K562 (cell line): ENCODE data around the gene PDE2A. TPM values are rescaled to one million over a fixed set of nuclear protein-coding genes. Genes with fewer than 3 reads are reported as not detected.

Experiments used
- ATAC-seq: fragments of 200-7000 bp; cut with Tn5 transposase; 3 replicates; pipeline ENCODE4 v1.9.1; 2020; ENCODE audit warnings: moderate library complexity
- BruUV-seq: library from RNA; stranded (reverse); fragments of 400-500 nt; replicated peaks from 2 replicates; lab custom pipeline; 2021; lab: Mats Ljungman, UMichigan
- CTCF ChIA-PET: fragments of 300-600 bp; formaldehyde crosslinking; extraction: SDS; loops from one replicate; lab custom pipeline; 2021; ENCODE audit warnings: low intra/inter-chr PET ratio; lab: Yijun Ruan, JAX
- POLR2A ChIA-PET: fragments of 300-600, 350-650 bp; sonication (Branson Sonifier 250); formaldehyde crosslinking; extraction: SDS; loops from one replicate; lab custom pipeline; 2021; ENCODE audit warnings: antibody characterized with exemption, inconsistent platforms; lab: Yijun Ruan, JAX
- DNase-seq, 4 experiments: peaks; one replicate each; pipeline versions ENCODE4 v3.0.0 to v3.0.0-alpha.2; 2011 to 2018; ENCODE audit warnings: low spot score in 3 of 4, mixed read lengths in 3 of 4; ENCODE audit errors: extremely low read depth in 1 of 4
- FAIRE-seq: peaks from 2 replicates; lab custom pipeline; 2011; peaks lifted over from hg19 to GRCh38; lab: Jason Lieb, UNC
- H2AFZ ChIP-seq: 2 replicates; pipeline ENCODE4 v1.6.0; 2011; ENCODE audit warnings: low read depth, low read length, control low read depth, inconsistent platforms
- H3K27ac ChIP-seq: fragments of 200-600 bp; 3 replicates; pipeline ENCODE4 v1.8.0; 2011; ENCODE audit warnings: low read depth, mild to moderate bottlenecking, control low read depth, inconsistent platforms, low read length, moderate library complexity, mixed read lengths; ENCODE audit errors: extremely low read depth
- H3K27me3 ChIP-seq, 2 experiments: fragments of 300-600 bp in 1 of 2; 2 replicates in 1 of 2; 3 replicates in 1 of 2; pipeline versions ENCODE4 v1.6.0 to v1.8.0; 2011; ENCODE audit warnings: inconsistent platforms in 2 of 2, low read length in 2 of 2, mild to moderate bottlenecking in 1 of 2, mixed read lengths in 1 of 2, moderate library complexity in 1 of 2; ENCODE audit not compliant: control insufficient read depth in 2 of 2, insufficient read depth in 2 of 2
- H3K36me3 ChIP-seq: fragments of 300-600 bp; 3 replicates; pipeline ENCODE4 v1.8.0; 2011; ENCODE audit warnings: mild to moderate bottlenecking, low read length, inconsistent platforms; ENCODE audit not compliant: control insufficient read depth, insufficient read depth
- H3K4me1 ChIP-seq, 2 experiments: fragments of 200-600 bp in 1 of 2; replicated peaks in 1 of 2; 2 replicates in 1 of 2; 3 replicates in 1 of 2; pipeline versions ENCODE4 v1.5.1 to v1.8.0; 2011; ENCODE audit warnings: inconsistent platforms in 2 of 2, low read length in 2 of 2, mild to moderate bottlenecking in 1 of 2, mixed read lengths in 1 of 2, moderate library complexity in 1 of 2; ENCODE audit not compliant: control insufficient read depth in 2 of 2, insufficient read depth in 2 of 2
- H3K4me2 ChIP-seq: 2 replicates; pipeline ENCODE4 v1.6.1; 2011; ENCODE audit warnings: low read length, control low read depth, inconsistent platforms, mixed read lengths; ENCODE audit not compliant: insufficient read depth
- H3K4me3 ChIP-seq: fragments of 200-600 bp; sonication (generic), shearing (Covaris generic); 2 replicates; pipeline ENCODE4 v1.5.1; 2016; ENCODE audit warnings: control low read depth, inconsistent platforms
- H3K79me2 ChIP-seq: fragments of 200-600 bp; 3 replicates; pipeline ENCODE4 v1.8.0; 2011; ENCODE audit warnings: low read length, inconsistent platforms; ENCODE audit not compliant: control insufficient read depth, insufficient read depth
- H3K9ac ChIP-seq, 2 experiments: 2 replicates each; pipeline versions ENCODE4 v1.6.0 to v1.6.1; 2011; ENCODE audit warnings: low read depth in 2 of 2, low read length in 2 of 2, control low read depth in 1 of 2, inconsistent platforms in 1 of 2, mild to moderate bottlenecking in 1 of 2, mixed read lengths in 1 of 2; ENCODE audit not compliant: insufficient read depth in 1 of 2
- H3K9me1 ChIP-seq: one replicate; pipeline ENCODE4 v1.6.0; 2011; ENCODE audit warnings: inconsistent platforms, mild to moderate bottlenecking, low read length, moderate library complexity; ENCODE audit not compliant: control insufficient read depth, insufficient read depth
- H3K9me3 ChIP-seq: replicated peaks from 2 replicates; pipeline ENCODE4 v1.5.1; 2011; ENCODE audit warnings: low read depth, low read length, inconsistent platforms; ENCODE audit not compliant: control insufficient read depth, insufficient read depth
- H4K20me1 ChIP-seq: replicated peaks from 2 replicates; pipeline ENCODE4 v1.6.1; 2011; ENCODE audit warnings: low read length, inconsistent platforms, mixed read lengths; ENCODE audit not compliant: control insufficient read depth, insufficient read depth
- ADNP ChIP-seq: fragments of 200-800 bp; sonication (Bioruptor generic); IDR thresholded peaks from 2 replicates; pipeline ENCODE4 v1.6.1; 2016; ENCODE audit warnings: missing genetic modification characterization, missing compliant biosample characterization
- ARNT ChIP-seq, 2 experiments: fragments of 450-650 bp; IDR thresholded peaks; 2 replicates each; pipeline ENCODE4 v1.6.1; 2016; ENCODE audit warnings: mild to moderate bottlenecking in 1 of 2
- CBFA2T2 ChIP-seq: fragments of 450-650 bp; conservative IDR thresholded peaks from 2 replicates; pipeline ENCODE4 v1.6.1; 2017; ENCODE audit warnings: mild to moderate bottlenecking
- CTBP1 ChIP-seq: fragments of 450-650 bp; IDR thresholded peaks from 2 replicates; pipeline ENCODE4 v1.6.1; 2016; ENCODE audit warnings: borderline replicate concordance
- EZH2 ChIP-seq: IDR thresholded peaks from 2 replicates; pipeline ENCODE4 v1.6.1; 2012; ENCODE audit warnings: low read depth, mild to moderate bottlenecking, inconsistent platforms, low read length, borderline replicate concordance
- HCFC1 ChIP-seq: IDR thresholded peaks from 2 replicates; pipeline ENCODE4 v1.6.1; 2012; ENCODE audit warnings: low read depth, low read length, improper control_type of control experiment
- PHF21A ChIP-seq: fragments of 450-650 bp; IDR thresholded peaks from 2 replicates; pipeline ENCODE4 v1.6.1; 2017; ENCODE audit warnings: low read depth, borderline replicate concordance
- RBM14 ChIP-seq: fragments of 200-400 bp; formaldehyde crosslinking; IDR thresholded peaks from 2 replicates; pipeline ENCODE4 v1.6.1; 2018; ENCODE audit warnings: low read depth, mild to moderate bottlenecking, low read length, moderate library complexity, borderline replicate concordance; ENCODE audit not compliant: insufficient read depth
- TBL1XR1 ChIP-seq, 2 experiments: IDR thresholded peaks; 2 replicates each; pipeline ENCODE4 v1.6.1; 2012; ENCODE audit warnings: improper control_type of control experiment in 2 of 2, low read length in 2 of 2, mild to moderate bottlenecking in 1 of 2
- TCFL5 ChIP-seq: fragments of 250-450 bp; sonication (Bioruptor Pico); conservative IDR thresholded peaks from 2 replicates; pipeline ENCODE4 v1.6.1; 2021; ENCODE audit warnings: mild to moderate bottlenecking, moderate library complexity, matching md5 sums
- ZNF717 ChIP-seq: fragments of 250-450 bp; sonication (Bioruptor Pico); IDR thresholded peaks from 2 replicates; pipeline ENCODE4 v1.5.0; 2021
- WGBS: fragments of 100-300 bp; shearing (Covaris generic); methylation state at CpG from one replicate; pipeline ENCODE4 v1.1.6; 2016; ENCODE audit warnings: low coverage, mixed read lengths; ENCODE audit not compliant: insufficient coverage; ENCODE audit errors: missing lambda C conversion rate; 5-methylcytosine and 5-hydroxymethylcytosine counted together
- in situ Hi-C: fragments of 300-500 bp; cut with MboI; formaldehyde crosslinking; loops from 4 replicates; pipeline ENCODE4 v1.15.0; 2018; ENCODE audit warnings: inconsistent platforms, mixed read lengths
- intact Hi-C: fragments of 100-400 bp; cut with micrococcal nuclease; formaldehyde crosslinking; loops from 2 replicates; pipeline ENCODE4 v1.14.2; 2022
- polyA plus RNA-seq, 8 experiments: library from polyadenylated mRNA; depleted of rRNA in 4 of 8; stranded (reverse) in 5 of 8; unstranded in 3 of 8; fragments of >200 nt; fragmentation: Nextera tagmentation in 2 of 8; fragmentation: Illumina TruSeq in 1 of 8; extraction: Ambion mirVana in 2 of 8; extraction: Trizol in 1 of 8; gene quantifications; 2 replicates each; pipeline versions ENCODE4 v1.2.1 to v1.2.3, GENCODE V29; 2011 to 2014; ENCODE audit warnings: inconsistent platforms in 1 of 8, missing spikeins in 1 of 8
- total RNA-seq, 7 experiments: library from RNA; depleted of rRNA in 6 of 7; stranded (reverse); fragments of >200 nt in 6 of 7; fragmentation: Illumina TruSeq in 2 of 7; extraction: Trizol in 2 of 7; gene quantifications; 2 replicates each; pipeline versions ENCODE4 v1.2.1 to v1.2.3, GENCODE V29; 2011 to 2021; ENCODE audit warnings: low replicate concordance in 1 of 7
- TF ChIP-seq, protein P1 (sequence below): fragments of 450-650 bp; IDR thresholded peaks from 2 replicates; pipeline ENCODE4 v1.7.0; 2016; ENCODE audit warnings: borderline replicate concordance
- TF ChIP-seq, protein P2 (sequence below): sonication (generic); formaldehyde crosslinking; IDR thresholded peaks from 2 replicates; pipeline ENCODE4 v1.8.0; 2022; ENCODE audit warnings: mild to moderate bottlenecking, missing genetic modification reagents
- TF ChIP-seq, protein P3 (sequence below): fragments of 450-650 bp; formaldehyde crosslinking; conservative IDR thresholded peaks from 2 replicates; pipeline ENCODE4 v1.4.0; 2022; ENCODE audit warnings: mild to moderate bottlenecking, missing genetic modification characterization

Gene PDE2A
- total and polyA plus RNA-seq, 9 of the 15 experiments (the other 6 are each of a cell fraction or from before 2014, with no cell fraction given), result 0.07 to 15.2 (median 1.6) TPM; not detected in 1

DNA sequence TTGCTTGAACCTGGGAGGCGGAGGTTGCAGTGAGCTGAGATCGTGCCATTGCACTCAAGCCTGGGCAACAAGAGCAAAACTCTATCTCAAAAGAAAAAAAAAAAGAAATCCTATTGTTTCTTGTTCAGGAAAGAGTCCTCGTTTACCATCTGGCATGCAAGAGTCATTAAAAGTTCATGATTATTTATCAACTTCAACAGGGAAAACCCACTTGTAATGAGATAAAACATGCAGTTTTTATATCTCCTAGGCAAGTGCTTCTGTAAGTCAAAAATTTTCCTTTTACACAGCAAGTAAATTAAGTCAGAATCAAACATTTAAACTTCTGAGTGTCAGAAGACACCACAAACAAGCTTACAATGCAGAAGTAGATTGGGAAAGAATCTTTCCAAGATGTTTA is 145.2 kb downstream of the PDE2A start:
- Histone ChIP-seq H3K27me3 (peaks cover 6 to 13% of the 10 kb centered on the region in 2 experiments; a peak in 3 of 5 replicates), H3K9ac (no peak overlapping the region), H3K36me3 (no peaks in the 10 kb centered on the region), H3K9me3 (no peaks in the 10 kb centered on the region), H4K20me1 (no peaks in the 10 kb centered on the region), H3K79me2 (no peaks in the 10 kb centered on the region), H3K4me2 (no peak overlapping the region), H3K27ac (no peak overlapping the region), H2AFZ (no peak overlapping the region)
- 7% methylated on average over 3 of the region's 3 CpGs for WGBS
- CTCF ChIA-PET, result no interaction called here
- BruUV-seq, result no TSS peak
- DNase-seq (no peak), FAIRE-seq (no peak)
- POLR2A ChIA-PET, result no interaction called here
- in situ Hi-C loops, result no loop called here
- intact Hi-C loops, result no loop called here
- TF ChIP-seq ARNT (IDR thresholded peaks at IDR 0.05), result no peak
- no peak for TF ChIP-seq EZH2
- no peak for TF ChIP-seq TBL1XR1 (IDR thresholded peaks at IDR 0.05; ENCODE audit: low read length in 2 of 2)
- TF ChIP-seq, protein P1, sequence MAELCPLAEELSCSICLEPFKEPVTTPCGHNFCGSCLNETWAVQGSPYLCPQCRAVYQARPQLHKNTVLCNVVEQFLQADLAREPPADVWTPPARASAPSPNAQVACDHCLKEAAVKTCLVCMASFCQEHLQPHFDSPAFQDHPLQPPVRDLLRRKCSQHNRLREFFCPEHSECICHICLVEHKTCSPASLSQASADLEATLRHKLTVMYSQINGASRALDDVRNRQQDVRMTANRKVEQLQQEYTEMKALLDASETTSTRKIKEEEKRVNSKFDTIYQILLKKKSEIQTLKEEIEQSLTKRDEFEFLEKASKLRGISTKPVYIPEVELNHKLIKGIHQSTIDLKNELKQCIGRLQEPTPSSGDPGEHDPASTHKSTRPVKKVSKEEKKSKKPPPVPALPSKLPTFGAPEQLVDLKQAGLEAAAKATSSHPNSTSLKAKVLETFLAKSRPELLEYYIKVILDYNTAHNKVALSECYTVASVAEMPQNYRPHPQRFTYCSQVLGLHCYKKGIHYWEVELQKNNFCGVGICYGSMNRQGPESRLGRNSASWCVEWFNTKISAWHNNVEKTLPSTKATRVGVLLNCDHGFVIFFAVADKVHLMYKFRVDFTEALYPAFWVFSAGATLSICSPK, result no peak
- TF ChIP-seq, all 486 proteins: peak for 0
- Histone ChIP-seq H3K9me1 (no peaks in the 10 kb centered on the region), H3K4me1 (no peaks in the 10 kb centered on the region), H3K4me3 (no peak overlapping the region)
- no peak for ATAC-seq

DNA sequence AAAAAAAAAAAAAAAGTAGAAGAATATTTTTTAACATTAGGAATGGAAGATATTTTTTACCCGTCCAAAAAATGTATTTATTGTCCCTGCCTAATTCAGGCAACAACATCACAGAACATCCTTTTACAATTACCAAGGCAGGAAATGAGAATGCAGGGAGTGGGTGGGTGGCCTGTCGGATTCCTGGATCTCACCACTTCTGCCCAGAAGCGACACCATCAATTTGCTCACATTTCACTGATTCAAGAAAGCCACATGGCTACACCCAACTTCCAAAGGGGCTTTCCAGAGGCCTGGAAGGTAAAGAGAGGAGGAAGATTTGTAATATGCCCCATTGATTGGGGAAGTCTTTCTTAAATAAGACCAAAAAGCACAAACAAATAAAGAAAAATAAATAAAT is 146.1 kb downstream of the PDE2A start:
- Histone ChIP-seq H3K79me2 (no peaks in the 10 kb centered on the region), H3K27me3 (peaks cover 6 to 20% of the 10 kb centered on the region in 2 experiments; a peak in 3 of 5 replicates), H3K36me3 (no peaks in the 10 kb centered on the region), H3K9me3 (no peaks in the 10 kb centered on the region), H3K4me3 (no peak overlapping the region), H3K4me1 (no peaks in the 10 kb centered on the region), H2AFZ (no peak overlapping the region), H4K20me1 (no peaks in the 10 kb centered on the region), H3K27ac (no peak overlapping the region), H3K9ac (no peak overlapping the region), H3K4me2 (no peak overlapping the region), H3K9me1 (no peaks in the 10 kb centered on the region)
- DNase-seq (no peak), ATAC-seq (no peak), FAIRE-seq (no peak)
- in situ Hi-C loops (no loop called here), intact Hi-C loops (no loop called here)
- BruUV-seq, result no TSS peak
- ChIA-PET POLR2A (no interaction called here), CTCF (no interaction called here)
- WGBS, result 0% methylated on average over 3 of the region's 3 CpGs
- no peak for TF ChIP-seq PHF21A
- TF ChIP-seq ZNF717 (CRISPR knock-in tag), result no peak
- TF ChIP-seq, protein P2, sequence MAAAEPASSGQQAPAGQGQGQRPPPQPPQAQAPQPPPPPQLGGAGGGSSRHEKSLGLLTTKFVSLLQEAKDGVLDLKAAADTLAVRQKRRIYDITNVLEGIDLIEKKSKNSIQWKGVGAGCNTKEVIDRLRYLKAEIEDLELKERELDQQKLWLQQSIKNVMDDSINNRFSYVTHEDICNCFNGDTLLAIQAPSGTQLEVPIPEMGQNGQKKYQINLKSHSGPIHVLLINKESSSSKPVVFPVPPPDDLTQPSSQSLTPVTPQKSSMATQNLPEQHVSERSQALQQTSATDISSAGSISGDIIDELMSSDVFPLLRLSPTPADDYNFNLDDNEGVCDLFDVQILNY (CRISPR knock-in tag), result no peak
- TF ChIP-seq, protein P3, sequence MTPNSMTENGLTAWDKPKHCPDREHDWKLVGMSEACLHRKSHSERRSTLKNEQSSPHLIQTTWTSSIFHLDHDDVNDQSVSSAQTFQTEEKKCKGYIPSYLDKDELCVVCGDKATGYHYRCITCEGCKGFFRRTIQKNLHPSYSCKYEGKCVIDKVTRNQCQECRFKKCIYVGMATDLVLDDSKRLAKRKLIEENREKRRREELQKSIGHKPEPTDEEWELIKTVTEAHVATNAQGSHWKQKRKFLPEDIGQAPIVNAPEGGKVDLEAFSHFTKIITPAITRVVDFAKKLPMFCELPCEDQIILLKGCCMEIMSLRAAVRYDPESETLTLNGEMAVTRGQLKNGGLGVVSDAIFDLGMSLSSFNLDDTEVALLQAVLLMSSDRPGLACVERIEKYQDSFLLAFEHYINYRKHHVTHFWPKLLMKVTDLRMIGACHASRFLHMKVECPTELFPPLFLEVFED (CRISPR knock-in tag), result no peak
- no peak for TF ChIP-seq ADNP (tag)
- TF ChIP-seq CBFA2T2, result no peak
- no peak for TF ChIP-seq TCFL5 (CRISPR knock-in tag)
- TF ChIP-seq CTBP1, result no peak
- TF ChIP-seq RBM14, result no peak
- no peak for TF ChIP-seq HCFC1
